A549 (cell line): ENCODE results near the gene SERPINE3.

ENCODE experiments used
- CTCF ChIP-seq: fragments of >200 bp; sonication (Bioruptor Twin); formaldehyde crosslinking; IDR thresholded peaks from 3 replicates; pipeline ENCODE4 v1.5.1; 2016
- ESRRA ChIP-seq: fragments of 150-350 bp; IDR thresholded peaks from 2 replicates; pipeline ENCODE4 v1.6.1; 2014; ENCODE audit warnings: mild to moderate bottlenecking, low read length, borderline replicate concordance
- MAX ChIP-seq: IDR thresholded peaks from 2 replicates; pipeline ENCODE4 v1.6.1; 2012

- no peak for TF ChIP-seq MAX
- TF ChIP-seq CTCF, result no peak
- TF ChIP-seq ESRRA, result no peak
These were observed 21.6 kb downstream of the SERPINE3 start for GRCh38 chr13:51361106-51361505.
